Mesendoderm (in vitro differentiated cells): Measurements from ENCODE around the gene CCDC80.

Experiments
- DNase-seq: peaks from one replicate; pipeline ENCODE4 v3.0.0; 2013
- H2AK5ac ChIP-seq: 2 replicates; pipeline ENCODE4 v1.6.1; 2013; ENCODE audit warnings: low read length, inconsistent platforms
- H2BK120ac ChIP-seq: 2 replicates; pipeline ENCODE4 v1.6.1; 2013; ENCODE audit warnings: low read depth, mild to moderate bottlenecking, low read length, moderate library complexity, mixed read lengths
- H2BK15ac ChIP-seq: replicated peaks from 2 replicates; pipeline ENCODE4 v1.6.1; 2013; ENCODE audit warnings: low read depth, mild to moderate bottlenecking, moderate library complexity
- H2BK5ac ChIP-seq: 2 replicates; pipeline ENCODE4 v1.6.1; 2013; ENCODE audit warnings: low read length, inconsistent platforms
- H3K18ac ChIP-seq: 2 replicates; pipeline ENCODE4 v1.6.1; 2013; ENCODE audit warnings: mild to moderate bottlenecking, low read length, mixed read lengths
- H3K23ac ChIP-seq: one replicate; pipeline ENCODE4 v1.6.1; 2013; ENCODE audit warnings: low read length
- H3K27ac ChIP-seq: 2 replicates; pipeline ENCODE4 v1.5.1; 2013; ENCODE audit warnings: low read depth, mild to moderate bottlenecking, inconsistent platforms, low read length, moderate library complexity
- H3K27me3 ChIP-seq: 2 replicates; pipeline ENCODE4 v1.6.1; 2013; ENCODE audit warnings: low read length, control low read depth, mild to moderate bottlenecking, inconsistent platforms; ENCODE audit not compliant: insufficient read depth, poor library complexity
- H3K36me3 ChIP-seq: 2 replicates; pipeline ENCODE4 v1.6.1; 2013; ENCODE audit warnings: low read length, inconsistent platforms; ENCODE audit not compliant: control insufficient read depth, insufficient read depth
- H3K4ac ChIP-seq: one replicate; pipeline ENCODE4 v1.6.1; 2013; ENCODE audit warnings: low read depth, mild to moderate bottlenecking, low read length, moderate library complexity
- H3K4me1 ChIP-seq: 2 replicates; pipeline ENCODE4 v1.6.1; 2013; ENCODE audit warnings: low read depth, low read length, inconsistent platforms; ENCODE audit not compliant: control insufficient read depth
- H3K4me2 ChIP-seq: 2 replicates; pipeline ENCODE4 v1.6.1; 2013; ENCODE audit warnings: low read length
- H3K4me3 ChIP-seq: 2 replicates; pipeline ENCODE4 v1.5.1; 2013; ENCODE audit warnings: mild to moderate bottlenecking, low read length
- H3K56ac ChIP-seq: one replicate; pipeline ENCODE4 v1.6.1; 2013; ENCODE audit warnings: low read length
- H3K79me1 ChIP-seq: 2 replicates; pipeline ENCODE4 v1.6.1; 2013; ENCODE audit warnings: low read length, inconsistent platforms
- H3K79me2 ChIP-seq: 2 replicates; pipeline ENCODE4 v1.6.1; 2013; ENCODE audit warnings: mild to moderate bottlenecking, low read length; ENCODE audit not compliant: control insufficient read depth, insufficient read depth
- H3K9ac ChIP-seq: 2 replicates; pipeline ENCODE4 v1.6.1; 2013; ENCODE audit warnings: low read length, inconsistent platforms
- H4K5ac ChIP-seq: one replicate; pipeline ENCODE4 v1.6.1; 2013; ENCODE audit warnings: low read length
- H4K8ac ChIP-seq: one replicate; pipeline ENCODE4 v1.6.1; 2013; ENCODE audit warnings: low read depth, mild to moderate bottlenecking, control low read depth, low read length, moderate library complexity
- WGBS: extraction: QIAGEN DNeasy Blood & Tissue Kit; methylation state at CpG from one replicate; pipeline ENCODE4 v1.1.7; 2013; ENCODE audit warnings: low lambda C conversion rate, missing lambda C conversion rate; ENCODE audit not compliant: insufficient coverage; ENCODE audit errors: extremely low coverage; 5-methylcytosine and 5-hydroxymethylcytosine counted together

The CCDC80 gene

GRCh38 chr3:112605285-112605684, 35.7 kb downstream of the CCDC80 start:
- no peak overlapping the region for H2BK5ac ChIP-seq
- H3K9ac ChIP-seq: no peak overlapping the region
- H3K4ac ChIP-seq: no peak overlapping the region
- H3K56ac ChIP-seq: no peak overlapping the region
- no peak overlapping the region for H3K18ac ChIP-seq
- H3K4me2 ChIP-seq: no peak overlapping the region
- no peaks in the 10 kb centered on the region for H3K79me2 ChIP-seq
- no peak overlapping the region for H2BK15ac ChIP-seq
- no peak overlapping the region for H4K8ac ChIP-seq
- H3K23ac ChIP-seq: no peak overlapping the region
- no peak overlapping the region for H2AK5ac ChIP-seq
- peak; percentile 59 for DNase-seq
- no peak overlapping the region for H2BK120ac ChIP-seq
- H4K5ac ChIP-seq: no peak overlapping the region
- H3K36me3 ChIP-seq: no peaks in the 10 kb centered on the region
- no peaks in the 10 kb centered on the region for H3K27me3 ChIP-seq
- no peak overlapping the region for H3K4me3 ChIP-seq
- H3K4me1 ChIP-seq: no peaks in the 10 kb centered on the region
- no peak overlapping the region for H3K27ac ChIP-seq
- no CpG with 5 or more reads among the region's 9 CpGs for WGBS
- no peaks in the 10 kb centered on the region for H3K79me1 ChIP-seq

GRCh38 chr3:112604536-112604935, 36.4 kb downstream of the CCDC80 start:
- H3K4ac ChIP-seq: no peak overlapping the region
- no peak overlapping the region for H2BK120ac ChIP-seq
- H3K4me2 ChIP-seq: no peak overlapping the region
- no peaks in the 10 kb centered on the region for H3K79me1 ChIP-seq
- H4K8ac ChIP-seq: no peak overlapping the region
- H3K36me3 ChIP-seq: no peaks in the 10 kb centered on the region
- no peaks in the 10 kb centered on the region for H3K4me1 ChIP-seq
- no CpG with 5 or more reads among the region's 4 CpGs for WGBS
- no peak overlapping the region for H3K27ac ChIP-seq
- H3K23ac ChIP-seq: no peak overlapping the region
- no peak overlapping the region for H3K56ac ChIP-seq
- no peak overlapping the region for H3K9ac ChIP-seq
- H2BK5ac ChIP-seq: no peak overlapping the region
- H2AK5ac ChIP-seq: no peak overlapping the region
- H3K18ac ChIP-seq: no peak overlapping the region
- DNase-seq: no peak
- no peak overlapping the region for H4K5ac ChIP-seq
- no peak overlapping the region for H3K4me3 ChIP-seq
- no peak overlapping the region for H2BK15ac ChIP-seq
- no peaks in the 10 kb centered on the region for H3K79me2 ChIP-seq
- no peaks in the 10 kb centered on the region for H3K27me3 ChIP-seq

- no peak overlapping the region for H4K8ac ChIP-seq
- no peak for DNase-seq
- no peak overlapping the region for H2AK5ac ChIP-seq
- no peak overlapping the region for H3K23ac ChIP-seq
- no peak overlapping the region for H3K18ac ChIP-seq
- H3K27ac ChIP-seq: no peak overlapping the region
- no peaks in the 10 kb centered on the region for H3K4me1 ChIP-seq
- no peak overlapping the region for H3K9ac ChIP-seq
- no peak overlapping the region for H2BK120ac ChIP-seq
- no peaks in the 10 kb centered on the region for H3K27me3 ChIP-seq
- no peaks in the 10 kb centered on the region for H3K79me1 ChIP-seq
- no peak overlapping the region for H3K4me3 ChIP-seq
- no peak overlapping the region for H3K4me2 ChIP-seq
- no peak overlapping the region for H2BK15ac ChIP-seq
- H4K5ac ChIP-seq: no peak overlapping the region
- no peak overlapping the region for H3K4ac ChIP-seq
- H3K36me3 ChIP-seq: no peaks in the 10 kb centered on the region
- no peaks in the 10 kb centered on the region for H3K79me2 ChIP-seq
- no peak overlapping the region for H3K56ac ChIP-seq
- no peak overlapping the region for H2BK5ac ChIP-seq
These were observed 38.6 kb downstream of the CCDC80 start for GRCh38 chr3:112602217-112602838.

GRCh38 chr3:112598731-112599130, 42.2 kb downstream of the CCDC80 start:
- H3K4ac ChIP-seq: no peak overlapping the region
- no peak overlapping the region for H3K4me3 ChIP-seq
- H3K4me1 ChIP-seq: no peaks in the 10 kb centered on the region
- no peaks in the 10 kb centered on the region for H3K27me3 ChIP-seq
- H3K79me2 ChIP-seq: no peaks in the 10 kb centered on the region
- no peak overlapping the region for H2BK120ac ChIP-seq
- no peak for DNase-seq
- no peaks in the 10 kb centered on the region for H3K36me3 ChIP-seq
- no peak overlapping the region for H3K18ac ChIP-seq
- H3K9ac ChIP-seq: no peak overlapping the region
- no peak overlapping the region for H2BK15ac ChIP-seq
- H3K23ac ChIP-seq: no peak overlapping the region
- H2BK5ac ChIP-seq: no peak overlapping the region
- no peaks in the 10 kb centered on the region for H3K79me1 ChIP-seq
- H3K27ac ChIP-seq: no peak overlapping the region
- H4K8ac ChIP-seq: no peak overlapping the region
- no peak overlapping the region for H3K56ac ChIP-seq
- H3K4me2 ChIP-seq: no peak overlapping the region
- no peak overlapping the region for H2AK5ac ChIP-seq
- no peak overlapping the region for H4K5ac ChIP-seq

- H3K23ac ChIP-seq: no peak overlapping the region
- H3K18ac ChIP-seq: no peak overlapping the region
- H3K9ac ChIP-seq: no peak overlapping the region
- H3K4me2 ChIP-seq: no peak overlapping the region
- H3K4ac ChIP-seq: no peak overlapping the region
- no peak overlapping the region for H3K56ac ChIP-seq
- H2BK15ac ChIP-seq: no peak overlapping the region
- H2AK5ac ChIP-seq: no peak overlapping the region
- no peak overlapping the region for H2BK120ac ChIP-seq
- H4K8ac ChIP-seq: no peak overlapping the region
- H2BK5ac ChIP-seq: no peak overlapping the region
- WGBS: no CpG with 5 or more reads among the region's 2 CpGs
- no peaks in the 10 kb centered on the region for H3K79me1 ChIP-seq
- H4K5ac ChIP-seq: no peak overlapping the region
- H3K4me1 ChIP-seq: no peaks in the 10 kb centered on the region
- H3K27me3 ChIP-seq: no peaks in the 10 kb centered on the region
- no peak for DNase-seq
- H3K4me3 ChIP-seq: no peak overlapping the region
- H3K27ac ChIP-seq: no peak overlapping the region
- H3K79me2 ChIP-seq: no peaks in the 10 kb centered on the region
- no peaks in the 10 kb centered on the region for H3K36me3 ChIP-seq
These were observed 43.0 kb downstream of the CCDC80 start for GRCh38 chr3:112597945-112598344.

GRCh38 chr3:112594856-112595255, 46.1 kb downstream of the CCDC80 start:
- no peak overlapping the region for H4K5ac ChIP-seq
- no peak overlapping the region for H3K56ac ChIP-seq
- H3K79me1 ChIP-seq: no peaks in the 10 kb centered on the region
- no peak overlapping the region for H2AK5ac ChIP-seq
- no peak overlapping the region for H3K23ac ChIP-seq
- H3K4ac ChIP-seq: no peak overlapping the region
- no CpG with 5 or more reads among the region's 2 CpGs for WGBS
- no peak overlapping the region for H3K27ac ChIP-seq
- no peak overlapping the region for H3K9ac ChIP-seq
- no peak overlapping the region for H3K18ac ChIP-seq
- H2BK120ac ChIP-seq: no peak overlapping the region
- H4K8ac ChIP-seq: no peak overlapping the region
- no peaks in the 10 kb centered on the region for H3K27me3 ChIP-seq
- no peaks in the 10 kb centered on the region for H3K36me3 ChIP-seq
- H2BK15ac ChIP-seq: no peak overlapping the region
- no peak overlapping the region for H3K4me2 ChIP-seq
- no peak for DNase-seq
- no peak overlapping the region for H3K4me3 ChIP-seq
- H3K4me1 ChIP-seq: no peaks in the 10 kb centered on the region
- H3K79me2 ChIP-seq: no peaks in the 10 kb centered on the region
- H2BK5ac ChIP-seq: no peak overlapping the region
